DND-41 (cell line): ENCODE results near the gene NFAM1.

ENCODE experiments used
- ATAC-seq: fragments of 200-7000 bp; cut with Tn5 transposase; 3 replicates; pipeline ENCODE4 v1.9.1; 2021; ENCODE audit warnings: low read depth; ENCODE audit not compliant: insufficient read depth
- DNase-seq: peaks from one replicate; pipeline ENCODE4 v3.0.0-alpha.2; 2020
- H2AFZ ChIP-seq: 2 replicates; pipeline ENCODE4 v1.6.0; 2012; ENCODE audit warnings: low read depth, low read length
- H3K27ac ChIP-seq: 2 replicates; pipeline ENCODE4 v1.5.1; 2012; ENCODE audit warnings: low read length, inconsistent platforms
- H3K27me3 ChIP-seq: fragments of 200-600 bp; sonication (generic); 2 replicates; pipeline ENCODE4 v1.6.0; 2012; ENCODE audit warnings: low read length, mild to moderate bottlenecking, inconsistent platforms; ENCODE audit not compliant: insufficient read depth, poor library complexity
- H3K36me3 ChIP-seq: 2 replicates; pipeline ENCODE4 v1.5.1; 2012; ENCODE audit warnings: low read length, inconsistent platforms; ENCODE audit not compliant: insufficient read depth
- H3K4me1 ChIP-seq: 2 replicates; pipeline ENCODE4 v1.5.1; 2012; ENCODE audit warnings: mild to moderate bottlenecking, low read length; ENCODE audit not compliant: insufficient read depth
- H3K4me2 ChIP-seq: 2 replicates; pipeline ENCODE4 v1.6.0; 2012; ENCODE audit warnings: mild to moderate bottlenecking, moderate library complexity, low read length, inconsistent platforms; ENCODE audit not compliant: insufficient read depth
- H3K4me3 ChIP-seq, 2 experiments: fragments of 200-600 bp in 1 of 2; shearing (Covaris generic) in 1 of 2; 2 replicates each; pipeline ENCODE4 v1.5.1; 2012 to 2016; ENCODE audit warnings: inconsistent platforms in 2 of 2, low read length in 2 of 2, mild to moderate bottlenecking in 2 of 2, low read depth in 1 of 2, moderate library complexity in 1 of 2
- H3K79me2 ChIP-seq: 2 replicates; pipeline ENCODE4 v1.6.0; 2012; ENCODE audit warnings: low read length, inconsistent platforms; ENCODE audit not compliant: insufficient read depth
- H3K9ac ChIP-seq: 2 replicates; pipeline ENCODE4 v1.6.0; 2012; ENCODE audit warnings: low read depth, mild to moderate bottlenecking, inconsistent platforms, low read length, moderate library complexity
- H3K9me3 ChIP-seq: 2 replicates; pipeline ENCODE4 v1.5.1; 2012; ENCODE audit warnings: low read length, moderate library complexity, mild to moderate bottlenecking, inconsistent platforms; ENCODE audit not compliant: insufficient read depth, severe bottlenecking
- H4K20me1 ChIP-seq: 2 replicates; pipeline ENCODE4 v1.6.0; 2012; ENCODE audit warnings: low read length; ENCODE audit not compliant: insufficient read depth
- CTCF ChIP-seq: IDR thresholded peaks from 2 replicates; pipeline ENCODE4 v1.5.1; 2012; ENCODE audit warnings: borderline replicate concordance, low read length, moderate library complexity, mild to moderate bottlenecking; ENCODE audit not compliant: poor library complexity, severe bottlenecking; ENCODE audit errors: extremely low read depth
- EZH2 ChIP-seq: IDR thresholded peaks from 3 replicates; pipeline ENCODE4 v1.6.1; 2012; ENCODE audit warnings: borderline replicate concordance, low read depth, mild to moderate bottlenecking, moderate library complexity, low read length, inconsistent platforms; ENCODE audit not compliant: severe bottlenecking

The NFAM1 gene

GRCh38 chr22:42462016-42462415 lies 29.8 kb upstream of the NFAM1 start:
- Histone ChIP-seq H2AFZ (no peak overlapping the region), H3K4me2 (no peak overlapping the region), H3K27ac (no peak overlapping the region), H3K9ac (no peak overlapping the region), H4K20me1 (no peaks in the 10 kb centered on the region), H3K36me3 (no peaks in the 10 kb centered on the region), H3K9me3 (no peaks in the 10 kb centered on the region), H3K4me1 (no peaks in the 10 kb centered on the region), H3K79me2 (no peaks in the 10 kb centered on the region), H3K27me3 (peaks cover 3% of the 10 kb centered on the region), H3K4me3 (no peak overlapping the region)
- TF ChIP-seq CTCF = no peak
- no peak for TF ChIP-seq EZH2
- ATAC-seq (0 out of 3 replicates have a peak, but pooled peaks have one; percentile 39), DNase-seq (no peak)

- no peak overlapping the region for H3K4me3 ChIP-seq
- no peaks in the 10 kb centered on the region for H3K36me3 ChIP-seq
- DNase-seq (no peak), ATAC-seq (no peak)
- no peak overlapping the region for H3K9ac ChIP-seq
- no peak overlapping the region for H2AFZ ChIP-seq
- no peak overlapping the region for H3K27ac ChIP-seq
- no peaks in the 10 kb centered on the region for H3K9me3 ChIP-seq
- no peaks in the 10 kb centered on the region for H3K4me1 ChIP-seq
- TF ChIP-seq EZH2 (no peak), CTCF (no peak)
- H3K79me2 ChIP-seq = no peaks in the 10 kb centered on the region
- no peak overlapping the region for H3K4me2 ChIP-seq
- no peaks in the 10 kb centered on the region for H4K20me1 ChIP-seq
- H3K27me3 ChIP-seq = peaks cover 3% of the 10 kb centered on the region
These were observed 29.3 kb upstream of the NFAM1 start for GRCh38 chr22:42461511-42461910.

- TF ChIP-seq CTCF (no peak), EZH2 (no peak)
- no peaks in the 10 kb centered on the region for H3K4me1 ChIP-seq
- H3K27me3 ChIP-seq = peaks cover 3% of the 10 kb centered on the region
- DNase-seq = no peak
- ATAC-seq = no peak
- no peak overlapping the region for H3K9ac ChIP-seq
- H3K36me3 ChIP-seq = no peaks in the 10 kb centered on the region
- no peak overlapping the region for H3K4me2 ChIP-seq
- no peak overlapping the region for H3K27ac ChIP-seq
- no peaks in the 10 kb centered on the region for H3K79me2 ChIP-seq
- H4K20me1 ChIP-seq = no peaks in the 10 kb centered on the region
- no peaks in the 10 kb centered on the region for H3K9me3 ChIP-seq
- H2AFZ ChIP-seq = no peak overlapping the region
- H3K4me3 ChIP-seq = no peak overlapping the region
These were observed 27.3 kb upstream of the NFAM1 start for GRCh38 chr22:42459287-42460063.
